HCT116 (cell line): ENCODE results near the gene EBI3.
"Not testable (repeated sequence)": the region's sequence is repeated elsewhere in the genome, so short reads cannot be mapped to it uniquely, and the experiment has no call there.

Experiments
- ATF3 ChIP-seq: IDR thresholded peaks from 2 replicates; pipeline ENCODE4 v1.6.1; 2012
- CEBPB ChIP-seq: IDR thresholded peaks from 2 replicates; pipeline ENCODE4 v1.6.1; 2012; ENCODE audit warnings: low read depth
- CTCF ChIP-seq, 3 experiments: fragments of 200-600 bp in 1 of 3; sonication (generic) in 1 of 3; IDR thresholded peaks in 2 of 3; conservative IDR thresholded peaks in 1 of 3; 2 replicates each; pipeline ENCODE4 v1.5.1; 2012 to 2017; ENCODE audit warnings: low read depth in 2 of 3, low read length in 2 of 3, antibody characterized with exemption in 1 of 3, borderline replicate concordance in 1 of 3, control low read depth in 1 of 3, mild to moderate bottlenecking in 1 of 3, mixed read lengths in 1 of 3, mixed run types in 1 of 3, moderate library complexity in 1 of 3; ENCODE audit not compliant: insufficient read depth in 1 of 3
- EGR1 ChIP-seq: IDR thresholded peaks from 2 replicates; pipeline ENCODE4 v1.6.1; 2012; ENCODE audit warnings: low read depth
- ELF1 ChIP-seq: IDR thresholded peaks from 2 replicates; pipeline ENCODE4 v1.6.1; 2012; ENCODE audit warnings: low read depth, borderline replicate concordance
- EZH2 ChIP-seq: fragments of 200-600 bp; sonication (generic); IDR thresholded peaks from 2 replicates; pipeline ENCODE4 v1.6.1; 2017; ENCODE audit warnings: antibody characterized with exemption, mixed run types
- EZH2phosphoT487 ChIP-seq: fragments of 200-600 bp; IDR thresholded peaks from 2 replicates; pipeline ENCODE4 v1.6.1; 2018; ENCODE audit warnings: antibody characterized with exemption, borderline replicate concordance
- JUND ChIP-seq: IDR thresholded peaks from 2 replicates; pipeline ENCODE4 v1.6.1; 2012
- POLR2A ChIP-seq: IDR thresholded peaks from 2 replicates; pipeline ENCODE4 v1.7.0; 2011; ENCODE audit warnings: borderline replicate concordance; ENCODE audit not compliant: insufficient read depth, insufficient read length; ENCODE audit errors: extremely low read depth
- REST ChIP-seq: IDR thresholded peaks from 2 replicates; pipeline ENCODE4 v1.6.1; 2012; ENCODE audit warnings: low read depth
- SP1 ChIP-seq: IDR thresholded peaks from 2 replicates; pipeline ENCODE4 v1.6.1; 2012; ENCODE audit warnings: low read depth
- SRF ChIP-seq: IDR thresholded peaks from 2 replicates; pipeline ENCODE4 v1.6.1; 2012; ENCODE audit warnings: low read depth
- ZBTB33 ChIP-seq: IDR thresholded peaks from 2 replicates; pipeline ENCODE4 v1.6.1; 2011; ENCODE audit warnings: mild to moderate bottlenecking, low read length, moderate library complexity; ENCODE audit not compliant: insufficient replicate concordance; ENCODE audit errors: extremely low read depth
- ZFX ChIP-seq: fragments of 450-650 bp; IDR thresholded peaks from 2 replicates; pipeline ENCODE4 v1.6.1; 2017

- not testable (repeated sequence) for TF ChIP-seq CTCF (IDR thresholded peaks at IDR 0.05 in 2 of 3, conservative IDR thresholded peaks at IDR 0.05 in 1 of 3; ENCODE audit: borderline replicate concordance in 1 of 3, insufficient read depth in 1 of 3, low read depth in 2 of 3, low read length in 2 of 3); REST; EZH2; SRF; POLR2A; CEBPB; ELF1; EGR1; ATF3; SP1; EZH2phosphoT487; ZFX; JUND; ZBTB33
These were observed 45.0 kb downstream of the EBI3 start for GRCh38 chr19:4274321-4274686.
